GM18867 (cell line): ENCODE results near the gene ANKRD55.
"Not testable (repeated sequence)": the region's sequence is repeated elsewhere in the genome, so short reads cannot be mapped to it uniquely, and the experiment has no call there.

Experiments used
- ATAC-seq: cut with Tn5 transposase; IDR thresholded peaks from one replicate; pipeline ENCODE4 v1.9.1; 2021; ENCODE audit warnings: mild to moderate bottlenecking, moderate library complexity; ENCODE audit not compliant: unreplicated experiment

ANKRD55 gene

GRCh38 chr5:56233230-56233629, at the start of gene ANKRD55:
TSS of gene ANKRD55 (minus strand) at chr5:56233330. CDS start at chr5:56232913, 417 bp downstream.
- no peak for ATAC-seq

DNA sequence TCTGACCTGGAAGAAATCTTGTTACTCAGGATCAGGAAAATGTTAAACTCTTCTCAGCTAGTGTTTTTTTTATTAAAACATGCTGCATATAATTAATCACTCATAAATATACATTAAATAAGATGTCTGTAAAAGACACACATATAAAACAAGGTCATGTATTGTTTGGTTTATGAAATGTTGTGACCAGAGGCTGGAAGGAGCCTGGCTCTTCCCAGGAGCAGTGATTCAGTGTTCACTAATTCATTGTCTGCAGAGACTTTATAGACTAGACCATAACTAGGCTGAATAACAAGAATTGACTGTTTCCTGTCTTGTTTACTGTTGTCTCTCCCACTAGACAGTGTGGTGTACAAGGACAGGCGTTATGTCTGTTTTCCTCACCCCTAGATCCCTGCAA, 49.1 kb upstream of the ANKRD55 start:
- no peak for ATAC-seq

DNA sequence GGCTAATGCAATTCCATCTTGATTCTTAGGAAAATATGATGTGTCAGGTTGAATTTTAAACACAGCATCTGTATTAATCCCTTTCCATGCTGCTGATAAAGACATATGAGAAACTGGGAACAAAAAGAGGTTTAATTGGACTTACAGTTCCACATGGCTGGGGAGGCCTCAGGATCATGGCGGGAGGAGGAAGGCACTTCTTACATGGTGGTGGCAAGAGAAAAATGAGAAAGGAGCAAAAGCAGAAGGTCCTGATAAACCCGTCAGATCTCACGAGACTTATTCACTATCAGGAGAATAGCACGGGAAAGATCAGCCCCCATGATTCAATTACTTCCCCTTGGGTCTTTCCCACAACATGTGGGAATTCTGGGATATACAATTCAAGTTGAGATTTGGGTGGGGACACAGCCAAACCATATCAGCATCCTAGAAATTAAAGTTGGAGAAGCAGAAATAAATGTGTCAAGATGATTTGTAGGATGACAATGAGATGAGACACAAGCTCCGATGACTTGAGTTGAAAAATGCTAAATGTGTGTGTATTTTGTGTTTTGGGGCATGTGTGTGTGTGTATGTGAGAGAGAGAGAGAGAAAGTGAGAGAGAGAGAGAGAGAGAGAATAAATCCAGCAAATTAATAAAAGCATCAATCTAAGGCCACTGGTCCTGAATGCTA, 48.5 kb upstream of the ANKRD55 start:
- no peak for ATAC-seq

DNA sequence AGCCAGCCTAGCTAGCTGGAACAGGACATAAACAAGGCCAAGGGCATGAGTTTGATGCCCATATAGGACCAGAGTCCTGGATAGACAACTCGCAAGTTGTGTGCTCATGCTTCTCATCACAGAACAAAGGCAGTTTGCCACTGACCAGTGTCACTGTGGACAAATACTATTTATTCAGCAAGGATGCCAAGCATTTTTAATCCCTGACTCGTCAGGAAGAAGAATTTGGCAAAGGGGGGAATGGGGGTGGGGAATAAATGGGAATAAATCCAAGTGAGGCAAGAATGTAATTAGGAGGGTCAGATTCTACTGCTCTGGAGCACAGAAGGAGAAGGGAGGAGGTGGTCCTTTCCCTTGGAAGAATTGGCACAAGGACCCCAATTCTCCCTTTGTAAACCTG, 46.8 kb upstream of the ANKRD55 start:
- ATAC-seq, result no peak

DNA sequence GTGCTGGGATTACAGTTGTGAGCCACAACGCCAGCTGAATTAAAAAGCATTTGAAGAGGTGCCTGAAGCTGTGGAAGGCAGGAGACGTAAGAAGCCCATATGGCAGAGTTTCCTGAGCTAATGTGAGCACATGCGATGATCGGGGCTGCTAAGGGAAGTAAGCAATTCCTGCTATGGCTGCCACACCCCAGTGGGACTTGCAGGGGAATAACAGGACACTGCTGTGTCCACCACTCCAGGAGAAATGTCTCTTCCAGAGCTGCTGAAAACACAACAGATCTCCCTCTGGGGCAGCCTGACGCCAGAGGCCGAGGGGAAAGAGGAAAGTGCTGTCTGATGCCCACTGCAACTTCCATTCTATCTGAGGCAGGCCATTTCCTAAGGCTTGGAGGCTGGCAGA, 46.2 kb upstream of the ANKRD55 start:
- ATAC-seq, result no peak

DNA sequence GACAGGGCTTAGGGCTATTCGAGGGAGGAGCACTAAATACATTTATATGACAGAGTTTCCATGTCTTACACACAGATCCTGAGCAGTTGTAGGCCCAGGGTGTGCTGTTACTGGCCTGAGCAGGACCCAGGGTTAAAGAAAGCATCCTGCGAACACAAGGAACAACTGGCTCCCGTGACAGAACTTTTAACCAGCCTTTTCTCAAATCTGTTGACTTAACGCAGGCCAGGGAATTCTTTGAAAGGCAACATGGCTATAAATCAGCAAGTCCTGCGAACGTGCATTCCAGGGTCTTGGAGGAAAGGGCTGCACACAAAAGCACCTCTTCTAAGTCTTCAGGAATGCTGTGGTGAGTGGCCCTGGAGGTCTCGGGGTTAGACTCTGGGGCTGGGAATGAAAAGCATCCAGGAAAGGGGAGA, 45.2 kb upstream of the ANKRD55 start:
- no peak for ATAC-seq

DNA sequence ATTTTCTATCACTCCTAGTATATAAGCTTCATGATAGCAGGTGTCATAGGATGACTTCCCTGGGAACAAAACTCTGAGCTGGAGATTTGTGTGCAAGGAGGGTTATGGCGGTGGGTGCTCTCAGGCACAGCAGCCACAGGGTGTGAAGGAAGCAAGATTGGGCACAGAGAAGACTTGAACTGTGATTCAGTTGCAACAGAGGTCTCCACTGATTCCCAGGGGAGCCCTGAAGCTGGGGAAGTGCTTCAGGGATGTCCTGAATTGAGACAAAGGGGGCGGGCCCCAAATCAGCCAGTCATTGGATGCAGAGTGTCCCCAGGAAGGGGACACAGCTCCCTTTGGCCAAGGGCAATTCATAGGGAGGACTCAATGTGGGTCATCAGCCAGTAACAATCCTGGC, 44.4 kb upstream of the ANKRD55 start:
- no peak for ATAC-seq

- ATAC-seq, result no peak
Observed at GRCh38 chr5:56273376-56273955, 40.3 kb upstream of the ANKRD55 start.

DNA sequence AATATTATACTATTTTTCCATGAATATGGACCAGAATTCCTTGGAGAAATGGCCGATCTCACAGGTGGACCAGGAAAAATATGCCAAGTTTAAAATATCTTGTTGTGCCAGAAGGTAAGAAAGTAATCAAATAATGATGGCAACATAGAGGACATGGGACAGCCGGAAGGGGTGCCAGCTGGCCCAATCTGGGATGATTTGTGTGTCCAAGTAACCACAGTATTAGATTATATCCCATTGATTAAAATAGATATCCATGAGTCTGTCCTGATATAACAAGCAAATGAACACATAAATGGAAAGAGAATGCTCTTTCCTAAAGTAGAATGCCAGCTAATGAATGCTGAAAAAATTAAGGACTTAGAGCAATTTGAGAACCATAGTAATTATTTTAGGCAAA, 39.6 kb upstream of the ANKRD55 start:
- no peak for ATAC-seq

DNA sequence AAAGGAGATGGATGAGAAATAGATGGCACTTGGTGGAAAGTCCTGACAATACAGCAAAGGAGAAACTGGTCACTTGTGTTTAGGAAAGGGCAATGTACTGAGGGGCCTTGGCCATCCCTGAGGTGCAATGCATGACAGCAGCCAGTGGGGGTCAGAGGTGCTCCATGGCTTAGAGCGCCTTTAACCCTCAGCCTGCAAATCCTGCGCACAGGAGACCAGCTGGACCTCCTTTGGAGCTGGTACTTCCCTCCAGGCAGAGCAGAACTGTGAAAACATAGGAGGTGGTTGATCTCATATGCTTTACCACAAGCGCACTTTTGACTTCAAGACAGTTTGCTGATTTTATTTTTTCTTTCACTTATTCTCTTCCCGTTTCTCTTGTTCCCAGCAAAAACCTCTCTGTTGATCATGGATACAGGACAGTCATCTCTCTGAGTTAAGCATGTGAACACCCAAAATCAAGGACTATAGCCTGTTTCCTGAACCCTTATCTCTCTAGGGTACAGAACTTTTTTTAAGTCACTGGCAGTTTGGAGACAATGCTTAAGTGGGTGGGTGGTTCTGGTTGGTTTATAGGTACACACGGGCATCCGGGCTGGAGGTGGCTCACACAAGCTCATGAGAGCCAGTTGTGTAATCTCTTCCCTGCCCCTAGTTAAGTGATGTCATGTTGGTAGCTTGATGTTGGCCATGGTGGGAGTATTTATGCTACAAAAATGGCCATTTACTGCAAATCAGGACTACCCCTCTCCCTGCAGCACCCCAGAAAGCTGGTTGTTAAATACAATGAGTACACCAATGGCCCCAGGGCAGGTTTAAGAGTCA, 37.6 kb upstream of the ANKRD55 start:
- peak; percentile 87 for ATAC-seq

DNA sequence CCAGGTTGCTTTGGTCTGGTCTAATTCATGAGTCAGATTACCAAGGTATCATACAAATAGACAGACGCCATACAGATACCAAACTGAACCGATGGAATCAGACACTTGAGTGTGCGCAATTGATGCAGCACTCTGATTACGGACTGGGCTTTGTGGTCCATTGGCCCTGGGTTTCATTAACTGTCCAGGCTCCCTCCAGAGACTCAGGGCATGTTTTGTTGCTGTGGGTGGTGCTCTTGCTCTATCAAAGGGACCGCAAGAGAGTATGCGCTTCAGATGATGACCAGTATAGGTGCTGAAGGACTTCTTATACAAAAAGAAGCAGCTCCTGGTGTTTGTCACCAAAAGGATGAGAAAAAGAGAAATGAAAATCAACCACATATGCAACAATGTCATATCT, 36.9 kb upstream of the ANKRD55 start:
- no peak for ATAC-seq

DNA sequence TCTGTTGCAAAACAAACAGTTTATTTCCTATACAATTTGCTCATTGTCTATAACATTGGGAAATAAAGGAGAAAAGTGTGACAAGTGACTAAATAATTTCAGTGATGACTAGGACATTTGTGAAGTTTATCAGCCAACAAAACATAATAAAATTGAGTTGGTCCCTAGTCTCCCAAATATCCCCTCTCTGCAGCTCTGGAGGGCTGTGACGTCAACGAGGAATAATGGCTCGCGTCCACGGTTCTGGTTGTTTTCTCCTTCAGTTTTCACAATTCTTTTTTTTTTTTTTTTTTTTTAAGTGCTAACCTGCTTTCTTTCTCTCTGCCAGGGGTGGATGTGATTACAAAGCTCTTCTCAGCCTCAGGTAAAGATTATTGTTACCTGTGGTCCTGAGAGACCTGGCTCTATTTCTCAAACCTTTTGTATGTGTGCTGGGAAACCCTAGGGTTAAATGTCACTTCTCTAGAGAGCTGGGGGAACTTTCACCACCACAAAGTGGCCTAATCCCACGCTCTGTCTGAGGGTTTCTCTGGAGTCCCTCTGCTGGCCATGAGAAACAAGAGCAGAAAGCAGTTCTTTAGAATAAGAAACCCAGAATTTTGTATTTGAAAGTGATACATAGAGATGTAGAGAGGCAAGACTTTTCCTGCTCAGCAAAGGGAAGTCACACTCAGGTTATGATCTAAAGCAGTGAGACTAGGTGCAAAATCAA, 36.2 kb upstream of the ANKRD55 start:
- ATAC-seq, result peak; percentile 59

- not testable (repeated sequence) for ATAC-seq
Observed at GRCh38 chr5:56268707-56269106, 35.6 kb upstream of the ANKRD55 start.

- no peak for ATAC-seq
Observed at GRCh38 chr5:56267856-56268255, 34.7 kb upstream of the ANKRD55 start.

DNA sequence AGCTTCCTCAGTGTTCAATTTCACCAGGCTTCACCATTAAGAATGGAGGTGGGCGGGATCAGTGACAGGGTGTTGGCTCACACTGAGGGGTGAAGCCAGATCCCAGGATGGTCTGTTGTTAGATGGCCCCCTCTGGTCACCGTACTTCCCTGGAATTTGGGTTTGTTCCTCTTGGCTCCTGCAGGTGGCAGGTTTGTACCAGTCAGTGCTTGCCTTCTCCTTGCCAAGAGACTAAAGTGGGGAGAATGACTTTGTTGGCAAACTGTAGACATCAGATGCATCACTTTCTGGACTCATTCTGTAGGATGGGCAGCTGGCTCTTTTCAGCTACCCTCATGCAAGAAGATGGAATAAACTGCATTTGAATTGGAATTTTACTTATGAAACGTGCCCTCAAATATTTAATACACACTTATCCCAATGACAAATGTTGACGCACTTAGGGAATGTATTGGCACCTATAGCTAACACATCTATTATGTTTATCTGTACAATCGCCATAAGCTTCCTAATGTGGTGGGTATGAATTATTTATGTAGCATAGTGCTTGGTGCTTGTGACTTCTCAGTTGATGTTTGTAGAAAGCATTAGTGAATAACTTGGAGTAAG, 31.4 kb upstream of the ANKRD55 start:
- ATAC-seq, result no peak

- no peak for ATAC-seq
Observed at GRCh38 chr5:56262279-56262678, 29.1 kb upstream of the ANKRD55 start.

- ATAC-seq, result no peak
Observed at GRCh38 chr5:56259002-56259511, 25.9 kb upstream of the ANKRD55 start.

DNA sequence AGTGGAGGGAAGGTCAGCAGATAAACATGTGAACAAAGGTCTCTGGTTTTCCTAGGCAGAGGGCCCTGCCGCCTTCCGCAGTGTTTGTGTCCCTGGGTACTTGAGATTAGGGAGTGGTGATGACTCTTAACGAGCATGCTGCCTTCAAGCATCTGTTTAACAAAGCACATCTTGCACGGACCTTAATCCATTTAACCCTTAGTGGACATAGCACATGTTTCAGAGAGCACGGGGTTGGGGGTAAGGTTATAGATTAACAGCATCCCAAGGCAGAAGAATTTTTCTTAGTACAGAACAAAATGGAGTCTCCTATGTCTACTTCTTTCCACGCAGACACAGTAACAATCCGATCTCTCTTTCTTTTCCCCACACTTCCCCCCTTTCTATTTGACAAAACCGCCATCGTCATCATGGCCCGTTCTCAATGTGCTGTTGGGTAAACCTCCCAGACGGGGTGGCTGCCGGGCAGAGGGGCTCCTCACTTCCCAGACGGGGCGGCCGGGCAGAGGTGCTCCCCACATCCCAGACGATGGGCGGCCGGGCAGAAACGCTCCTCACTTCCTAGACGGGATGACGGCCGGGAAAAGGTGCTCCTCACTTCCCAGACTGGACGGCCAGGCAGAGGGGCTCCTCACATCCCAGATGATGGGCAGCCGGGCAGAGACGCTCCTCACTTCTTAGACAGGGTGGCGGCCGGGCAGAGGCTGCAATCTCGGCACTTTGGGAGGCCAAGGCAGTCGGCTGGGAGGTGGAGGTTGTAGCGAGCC, 24.8 kb upstream of the ANKRD55 start:
- ATAC-seq, result not testable (repeated sequence)

GRCh38 chr5:56257010-56257409, 23.9 kb upstream of the ANKRD55 start:
- no peak for ATAC-seq

- no peak for ATAC-seq
Observed at GRCh38 chr5:56255502-56255901, 22.4 kb upstream of the ANKRD55 start.
